OCI-LY3 (cell line): ENCODE measurements around the gene KIF2A.

Source experiments
- EZH2phosphoT487 ChIP-seq: fragments of 200-600 bp; shearing (Covaris generic); IDR thresholded peaks from 2 replicates; pipeline ENCODE4 v1.6.1; 2018; ENCODE audit warnings: antibody characterized with exemption, mixed run types, low read depth
- TF ChIP-seq, protein P1 (sequence below): fragments of 200-600, 300-600 bp; sonication (generic); IDR thresholded peaks from 2 replicates; pipeline ENCODE4 v1.5.1; 2014; ENCODE audit warnings: antibody characterized with exemption, low read length, low read depth

DNA sequence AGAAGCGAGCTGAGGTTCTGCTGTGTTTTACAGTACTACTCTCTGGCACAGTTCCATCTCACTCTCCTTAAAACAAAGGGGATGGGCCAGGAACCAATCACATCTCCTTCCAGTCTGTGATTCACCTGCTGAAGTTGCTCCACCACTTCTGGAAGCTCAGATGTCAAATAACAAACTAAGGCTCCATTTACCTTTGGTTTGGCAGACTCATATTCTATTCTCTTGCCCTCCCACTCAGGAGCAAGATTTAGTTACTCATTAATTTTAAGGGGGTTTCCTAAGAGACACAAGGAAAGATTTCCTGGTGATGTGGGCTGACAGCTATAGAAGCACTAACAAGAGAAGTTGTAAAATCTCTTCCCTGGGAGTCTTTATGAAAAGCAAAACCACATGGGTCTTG lies 37.8 kb upstream of the KIF2A start:
- TF ChIP-seq, protein P1, sequence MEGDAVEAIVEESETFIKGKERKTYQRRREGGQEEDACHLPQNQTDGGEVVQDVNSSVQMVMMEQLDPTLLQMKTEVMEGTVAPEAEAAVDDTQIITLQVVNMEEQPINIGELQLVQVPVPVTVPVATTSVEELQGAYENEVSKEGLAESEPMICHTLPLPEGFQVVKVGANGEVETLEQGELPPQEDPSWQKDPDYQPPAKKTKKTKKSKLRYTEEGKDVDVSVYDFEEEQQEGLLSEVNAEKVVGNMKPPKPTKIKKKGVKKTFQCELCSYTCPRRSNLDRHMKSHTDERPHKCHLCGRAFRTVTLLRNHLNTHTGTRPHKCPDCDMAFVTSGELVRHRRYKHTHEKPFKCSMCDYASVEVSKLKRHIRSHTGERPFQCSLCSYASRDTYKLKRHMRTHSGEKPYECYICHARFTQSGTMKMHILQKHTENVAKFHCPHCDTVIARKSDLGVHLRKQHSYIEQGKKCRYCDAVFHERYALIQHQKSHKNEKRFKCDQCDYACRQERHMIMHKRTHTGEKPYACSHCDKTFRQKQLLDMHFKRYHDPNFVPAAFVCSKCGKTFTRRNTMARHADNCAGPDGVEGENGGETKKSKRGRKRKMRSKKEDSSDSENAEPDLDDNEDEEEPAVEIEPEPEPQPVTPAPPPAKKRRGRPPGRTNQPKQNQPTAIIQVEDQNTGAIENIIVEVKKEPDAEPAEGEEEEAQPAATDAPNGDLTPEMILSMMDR: no peak
- no peak for TF ChIP-seq EZH2phosphoT487
